Ammon's horn (tissue), 1 donor: Measurements from ENCODE around the gene BPIFA3.

Experiments used
- DNase-seq: peaks from one replicate; pipeline ENCODE4 v3.0.0-alpha.2; 2016; ENCODE audit warnings: low spot score

Gene BPIFA3

DNA sequence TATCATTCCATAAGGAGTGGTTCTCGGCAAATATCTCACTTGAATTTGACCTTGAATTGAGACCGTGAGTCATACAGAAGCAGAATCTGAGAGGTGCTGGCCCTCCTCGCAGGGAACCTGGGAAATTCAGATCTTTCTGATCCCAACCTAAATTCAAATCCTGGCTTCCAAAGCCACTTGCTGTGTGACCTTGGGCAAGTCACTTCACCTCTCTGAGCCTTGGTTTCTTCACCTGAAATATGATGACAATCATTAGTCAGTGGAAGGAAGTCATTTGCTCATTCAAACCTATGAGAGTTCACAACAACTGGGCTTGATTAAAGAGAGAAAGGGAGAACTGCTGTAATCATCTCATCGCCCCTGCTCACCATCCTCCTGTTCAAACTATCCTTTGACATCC is 7.2 kb downstream of the BPIFA3 start:
- DNase-seq: no peak

DNA sequence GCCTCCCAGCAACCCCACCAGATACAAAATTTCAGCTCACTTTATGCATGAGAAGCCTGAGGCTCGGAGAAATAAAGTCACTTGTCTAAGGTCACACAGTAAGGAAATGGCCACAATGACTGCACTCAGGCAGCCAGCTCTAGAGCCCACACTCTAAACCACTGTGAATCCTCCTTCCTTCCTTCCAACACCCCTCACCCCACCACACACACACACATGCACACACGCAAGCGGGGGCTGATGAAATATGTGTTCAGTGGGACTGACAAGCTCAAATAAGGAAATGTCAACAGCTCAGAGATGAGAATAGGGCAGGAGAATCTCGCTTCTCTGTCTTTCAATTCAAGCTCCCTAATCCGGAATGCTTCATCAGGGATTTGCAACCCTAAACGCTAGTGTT is 12.7 kb downstream of the BPIFA3 start:
- no peak for DNase-seq

GRCh38 chr20:33231237-33231636 is 14.1 kb downstream of the BPIFA3 start:
- DNase-seq: no peak

DNA sequence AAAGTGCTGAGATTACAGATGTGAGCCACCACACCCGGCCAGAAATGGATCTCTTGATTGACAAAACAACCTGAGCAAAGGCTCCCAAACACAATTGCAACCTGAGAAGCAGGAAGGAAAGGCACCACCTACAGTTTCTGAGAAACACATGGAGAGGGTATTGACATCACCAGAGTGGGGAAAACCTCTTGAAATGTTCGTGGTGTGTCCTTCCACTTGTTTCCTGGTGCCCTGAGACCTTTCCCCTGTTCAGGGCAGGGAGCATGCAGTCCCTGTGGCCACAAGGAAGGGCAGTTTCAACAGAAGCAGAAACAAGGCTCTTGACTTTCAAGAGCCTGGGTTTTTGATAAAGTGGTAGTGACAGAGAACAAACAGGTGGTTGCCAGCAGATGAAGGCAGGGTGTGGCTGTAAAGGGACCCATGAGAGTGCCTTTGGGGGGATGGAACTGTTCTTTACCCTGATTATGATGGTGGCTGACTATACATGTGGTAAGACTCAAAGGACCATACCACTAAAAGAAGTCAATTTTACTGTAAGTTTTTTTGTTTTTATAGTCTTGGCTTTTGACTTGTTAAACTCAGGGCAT is 15.4 kb downstream of the BPIFA3 start:
- no peak for DNase-seq

- DNase-seq: no peak
These were observed 16.1 kb downstream of the BPIFA3 start for GRCh38 chr20:33233129-33233774.

GRCh38 chr20:33234050-33234449 is 16.9 kb downstream of the BPIFA3 start:
- DNase-seq: no peak

DNA sequence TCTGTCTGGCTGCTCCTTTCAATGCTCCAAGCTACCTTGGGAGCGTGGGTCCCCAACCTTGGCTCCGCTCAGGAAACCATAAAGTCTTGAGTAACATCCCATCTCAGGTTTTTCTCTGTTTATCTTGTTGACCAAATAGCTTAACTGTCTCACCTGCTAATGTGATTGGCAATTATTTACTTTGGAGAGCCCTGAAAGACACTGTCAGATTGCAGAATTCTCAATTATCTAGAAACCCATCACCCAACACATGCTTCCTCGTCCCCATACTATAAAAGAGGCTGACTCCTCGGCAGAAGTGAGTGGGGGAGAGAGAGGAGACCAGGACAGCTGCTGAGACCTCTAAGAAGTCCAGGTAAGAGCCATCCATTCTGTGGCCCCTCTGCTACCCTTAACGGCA is 18.5 kb downstream of the BPIFA3 start, which contains the start of gene BPIFA1:
BPIFA1 (plus strand) TSS at position 301 of the 400 bp plus-strand sequence. CDS start 1,716 bp downstream, outside the sequence.
- DNase-seq: no peak

GRCh38 chr20:33236351-33236750 is 19.2 kb downstream of the BPIFA3 start:
- DNase-seq: no peak

DNA sequence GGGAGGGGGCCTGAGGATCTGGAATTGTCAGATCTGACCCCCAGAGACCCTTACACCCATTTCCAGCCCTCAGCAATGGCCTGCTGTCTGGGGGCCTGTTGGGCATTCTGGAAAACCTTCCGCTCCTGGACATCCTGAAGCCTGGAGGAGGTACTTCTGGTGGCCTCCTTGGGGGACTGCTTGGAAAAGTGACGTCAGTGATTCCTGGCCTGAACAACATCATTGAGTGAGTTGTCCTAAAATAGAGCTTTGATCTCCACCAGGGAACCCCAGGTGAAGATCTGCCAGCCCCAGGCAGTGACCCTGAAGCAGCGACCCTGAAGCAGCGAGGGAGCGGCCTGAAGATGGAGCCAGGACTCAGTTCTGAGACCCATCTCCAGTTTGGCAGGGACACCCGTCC is 20.8 kb downstream of the BPIFA3 start:
- no peak for DNase-seq

- no peak for DNase-seq
These were observed 22.3 kb downstream of the BPIFA3 start for GRCh38 chr20:33239418-33239817.

DNA sequence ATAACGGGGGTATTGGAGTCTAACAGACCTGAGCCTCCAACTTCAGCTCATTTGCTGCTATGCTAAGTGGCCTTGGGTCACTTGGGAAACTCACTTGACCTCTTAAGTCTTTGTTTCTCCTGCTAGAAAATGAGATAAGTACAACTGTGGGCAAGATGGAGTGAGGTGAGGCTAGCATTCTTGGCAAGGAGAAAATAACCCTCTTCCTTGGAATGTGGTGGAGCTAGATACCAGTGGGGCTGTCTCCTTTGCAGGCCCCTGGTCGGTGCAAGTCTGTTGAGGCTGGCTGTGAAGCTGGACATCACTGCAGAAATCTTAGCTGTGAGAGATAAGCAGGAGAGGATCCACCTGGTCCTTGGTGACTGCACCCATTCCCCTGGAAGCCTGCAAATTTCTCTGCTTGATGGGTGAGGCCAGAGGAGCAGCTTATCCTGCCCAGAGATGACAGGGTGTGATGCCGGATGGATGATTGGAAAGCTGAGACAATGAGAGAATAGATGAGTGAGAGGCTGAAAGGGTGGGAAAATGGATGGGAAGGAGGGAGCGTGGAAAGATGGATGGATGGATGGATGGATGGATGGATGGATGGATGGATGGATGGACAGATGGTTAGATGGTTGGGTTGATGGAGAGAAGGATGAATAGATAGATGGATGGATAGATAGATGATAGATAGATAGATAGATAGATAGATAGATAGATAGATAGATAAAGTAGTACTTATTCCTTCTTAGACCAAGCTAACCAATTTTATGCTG is 23.0 kb downstream of the BPIFA3 start:
- DNase-seq: no peak

GRCh38 chr20:33240923-33241322 is 23.8 kb downstream of the BPIFA3 start:
- no peak for DNase-seq

- no peak for DNase-seq
These were observed 25.4 kb downstream of the BPIFA3 start for GRCh38 chr20:33242319-33243100.

DNA sequence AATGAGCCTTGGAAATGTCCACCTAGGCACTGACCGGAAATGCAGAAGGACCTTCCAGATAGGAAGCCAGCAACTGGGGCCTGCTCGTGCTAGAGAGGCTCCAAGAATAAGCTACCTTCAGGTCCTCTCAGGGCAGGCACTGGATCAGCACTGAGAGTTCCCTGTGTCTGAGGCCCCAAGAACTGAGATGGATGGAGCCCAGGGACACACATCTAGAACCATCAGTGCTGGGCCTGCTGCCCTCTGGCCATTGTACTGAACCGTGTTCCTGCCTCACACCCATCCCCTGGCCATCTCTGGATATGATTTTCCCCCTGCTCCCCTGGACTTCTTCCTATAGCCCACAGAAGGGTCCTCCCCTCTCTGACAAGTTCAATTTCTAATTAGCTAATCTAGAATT is 28.9 kb downstream of the BPIFA3 start:
- DNase-seq: no peak

DNA sequence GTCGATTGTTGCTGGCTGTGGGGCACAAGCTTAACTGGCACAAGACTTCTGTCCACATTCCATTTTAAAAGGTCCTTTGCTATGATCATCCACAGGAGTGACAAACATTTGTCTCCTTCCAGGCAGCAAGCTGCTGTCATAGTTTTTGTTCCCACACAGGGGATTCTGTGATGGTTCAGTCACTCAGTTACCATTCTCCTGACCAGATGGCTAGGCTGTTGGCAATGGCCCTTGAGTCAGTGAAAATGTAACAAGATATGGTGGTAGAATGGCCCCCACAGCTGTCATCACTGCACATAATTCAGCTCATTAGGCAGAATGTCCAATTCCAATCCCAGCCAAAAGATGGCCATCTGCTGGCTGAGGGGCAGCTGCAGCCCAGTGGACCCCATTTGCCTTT is 32.3 kb downstream of the BPIFA3 start:
- DNase-seq: no peak

DNA sequence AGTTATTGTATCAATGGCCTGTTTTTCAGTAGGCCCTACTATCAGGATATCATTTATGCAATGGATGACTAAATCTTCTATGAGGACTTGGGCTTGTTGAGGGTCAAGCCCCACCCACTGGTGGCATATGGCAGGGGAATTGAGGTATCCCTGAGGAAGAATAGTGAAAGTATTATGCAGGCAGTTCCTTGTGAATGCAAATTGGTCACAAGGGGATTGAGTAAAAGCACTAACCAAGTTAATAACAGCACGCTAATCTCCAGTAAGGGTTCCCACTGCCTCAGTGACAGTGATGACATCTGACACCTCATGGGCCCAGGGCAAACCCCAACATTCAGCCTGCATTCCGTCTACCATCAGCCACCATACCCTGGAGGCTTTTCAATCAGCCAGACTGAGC is 33.5 kb downstream of the BPIFA3 start:
- DNase-seq: no peak

DNA sequence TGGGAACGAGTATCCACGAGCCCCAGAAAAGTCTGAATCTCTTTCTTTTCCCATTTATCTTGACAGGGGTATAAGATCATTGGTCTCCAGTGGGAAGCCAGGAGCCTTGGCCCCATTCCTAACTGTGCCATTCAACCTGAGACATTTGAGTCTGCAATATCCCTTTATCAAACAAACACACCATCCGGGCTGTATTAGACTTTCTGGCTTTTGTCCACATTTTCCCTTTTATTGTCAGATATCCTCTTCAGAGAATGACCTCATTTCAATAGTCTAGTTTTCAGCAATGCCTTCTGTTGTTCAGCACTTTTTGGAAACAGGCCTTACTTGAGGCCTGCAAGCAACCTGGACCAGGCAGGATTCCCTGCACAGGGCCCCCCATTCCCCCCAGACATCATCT is 34.3 kb downstream of the BPIFA3 start:
- no peak for DNase-seq

GRCh38 chr20:33252460-33252859 is 35.3 kb downstream of the BPIFA3 start:
- no peak for DNase-seq

DNA sequence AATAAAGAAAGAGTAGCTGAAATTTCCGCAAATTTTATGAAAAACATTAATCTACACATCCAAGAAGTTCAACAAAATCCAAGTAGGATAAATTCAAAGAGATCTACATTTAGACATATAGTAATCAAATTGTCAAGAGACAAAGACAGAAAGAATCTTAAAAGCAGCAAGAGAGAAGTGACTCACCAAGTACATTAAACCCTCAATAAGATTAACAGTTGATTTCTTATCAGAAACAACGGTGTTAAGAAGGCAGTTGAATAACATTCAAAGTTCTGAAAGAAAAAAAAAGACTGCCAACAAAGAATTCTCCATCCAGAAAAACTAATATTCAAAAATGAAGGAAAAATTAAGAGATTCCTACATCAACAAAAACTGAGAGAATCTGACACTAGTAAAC is 37.9 kb downstream of the BPIFA3 start:
- no peak for DNase-seq

DNA sequence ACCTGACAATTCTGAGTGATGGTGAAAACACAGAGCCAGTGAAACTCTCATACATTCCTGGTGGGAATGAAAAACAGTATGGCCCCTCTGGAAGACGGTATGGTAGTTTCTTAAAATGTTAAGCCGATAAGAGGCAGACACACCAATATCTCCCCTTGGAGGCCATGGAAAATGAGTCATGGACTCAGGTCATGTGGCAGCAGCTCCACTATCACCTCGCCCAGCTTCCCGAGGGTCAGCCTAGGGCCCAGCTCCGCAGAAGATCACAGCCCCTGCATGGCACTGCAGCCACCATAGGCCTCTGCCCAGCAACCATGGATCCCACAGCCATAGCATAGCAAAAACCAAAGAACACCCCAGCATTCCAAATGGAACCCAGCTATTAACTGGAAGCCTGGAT is 40.1 kb downstream of the BPIFA3 start:
- no peak for DNase-seq

- no peak for DNase-seq
These were observed 42.2 kb downstream of the BPIFA3 start for GRCh38 chr20:33259371-33259770.

GRCh38 chr20:33261465-33261864 is 44.3 kb downstream of the BPIFA3 start:
- DNase-seq: no peak

- peak; percentile 89 for DNase-seq
These were observed 45.5 kb downstream of the BPIFA3 start for GRCh38 chr20:33262658-33263065.
